HG03565 (cell line): Measurements from ENCODE around the gene GCGR.

Experiments used
- ATAC-seq: cut with Tn5 transposase; IDR thresholded peaks from one replicate; pipeline ENCODE4 v1.9.1; 2021; ENCODE audit warnings: mild to moderate bottlenecking, moderate library complexity; ENCODE audit not compliant: unreplicated experiment

GCGR gene

DNA sequence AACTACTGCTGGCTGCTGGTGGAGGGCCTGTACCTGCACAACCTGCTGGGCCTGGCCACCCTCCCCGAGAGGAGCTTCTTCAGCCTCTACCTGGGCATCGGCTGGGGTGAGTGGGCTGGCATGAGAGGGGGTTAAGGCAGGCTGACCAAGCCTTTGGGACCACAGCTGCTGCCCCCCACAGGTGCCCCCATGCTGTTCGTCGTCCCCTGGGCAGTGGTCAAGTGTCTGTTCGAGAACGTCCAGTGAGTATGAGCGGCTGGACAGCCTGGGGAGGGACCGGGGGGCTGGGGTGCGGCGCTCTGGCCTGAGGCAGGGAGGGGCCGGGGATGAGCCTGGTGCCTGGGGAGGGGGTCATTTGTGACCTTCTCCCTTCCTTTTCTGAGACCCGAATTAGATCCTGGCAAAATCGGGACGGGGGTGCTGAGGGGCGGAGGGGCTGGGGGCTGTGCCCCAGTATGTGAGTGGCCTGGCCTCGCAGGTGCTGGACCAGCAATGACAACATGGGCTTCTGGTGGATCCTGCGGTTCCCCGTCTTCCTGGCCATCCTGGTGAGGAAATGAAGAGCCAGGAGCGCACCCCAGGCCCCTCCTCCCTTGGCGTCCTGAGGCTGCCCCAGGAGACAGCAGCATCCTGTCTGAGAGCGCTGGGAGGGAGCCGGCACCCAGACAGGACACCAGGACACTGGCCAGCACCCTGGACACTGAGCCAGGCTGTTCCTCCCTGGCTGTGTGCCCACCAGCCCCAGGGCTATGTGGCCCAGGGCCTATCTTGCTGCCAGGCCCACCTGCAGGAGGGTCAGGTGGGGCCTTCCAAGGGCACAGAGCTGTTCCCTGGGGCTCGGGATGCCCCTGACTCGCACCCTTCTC is 8.0 kb downstream of the GCGR start:
- no peak for ATAC-seq

DNA sequence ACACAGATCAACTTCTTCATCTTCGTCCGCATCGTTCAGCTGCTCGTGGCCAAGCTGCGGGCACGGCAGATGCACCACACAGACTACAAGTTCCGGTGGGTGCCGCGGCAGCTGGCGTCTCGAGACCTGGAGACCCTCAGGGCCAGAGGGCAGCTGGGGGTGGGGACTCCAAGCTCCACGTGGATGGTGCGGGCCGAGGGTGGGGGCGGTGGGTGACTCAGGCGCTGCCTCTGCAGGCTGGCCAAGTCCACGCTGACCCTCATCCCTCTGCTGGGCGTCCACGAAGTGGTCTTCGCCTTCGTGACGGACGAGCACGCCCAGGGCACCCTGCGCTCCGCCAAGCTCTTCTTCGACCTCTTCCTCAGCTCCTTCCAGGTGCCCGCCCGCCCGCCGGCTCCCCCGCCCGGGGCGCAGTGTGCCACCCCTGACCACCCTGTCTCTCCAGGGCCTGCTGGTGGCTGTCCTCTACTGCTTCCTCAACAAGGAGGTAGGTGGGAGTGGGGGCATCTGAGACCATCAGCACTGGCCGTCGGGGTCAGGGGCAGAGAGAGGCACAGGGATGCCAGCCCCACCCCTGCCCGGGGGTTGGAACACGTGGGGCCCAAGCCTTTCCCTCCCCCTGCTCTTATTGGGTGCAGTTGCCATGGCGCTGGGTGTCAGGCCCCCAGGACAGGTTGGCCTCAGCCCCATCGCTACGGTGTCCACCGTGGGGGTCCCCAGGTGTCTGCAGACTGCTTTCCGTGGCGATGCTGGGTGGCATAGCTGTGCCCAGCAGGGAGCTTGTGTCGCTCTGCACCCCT is 8.8 kb downstream of the GCGR start:
- no peak for ATAC-seq

DNA sequence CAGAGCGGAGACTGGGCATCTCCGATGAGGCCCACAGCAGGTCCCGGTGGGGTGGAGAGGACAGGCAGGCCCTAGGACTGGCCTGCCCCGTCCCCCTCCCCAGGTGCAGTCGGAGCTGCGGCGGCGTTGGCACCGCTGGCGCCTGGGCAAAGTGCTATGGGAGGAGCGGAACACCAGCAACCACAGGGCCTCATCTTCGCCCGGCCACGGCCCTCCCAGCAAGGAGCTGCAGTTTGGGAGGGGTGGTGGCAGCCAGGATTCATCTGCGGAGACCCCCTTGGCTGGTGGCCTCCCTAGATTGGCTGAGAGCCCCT is 9.4 kb downstream of the GCGR start:
- no peak for ATAC-seq

- no peak for ATAC-seq
These were observed 10.1 kb downstream of the GCGR start for GRCh38 chr17:81813861-81814683.

GRCh38 chr17:81814748-81815645 is 11.0 kb downstream of the GCGR start:
- ATAC-seq = no peak

DNA sequence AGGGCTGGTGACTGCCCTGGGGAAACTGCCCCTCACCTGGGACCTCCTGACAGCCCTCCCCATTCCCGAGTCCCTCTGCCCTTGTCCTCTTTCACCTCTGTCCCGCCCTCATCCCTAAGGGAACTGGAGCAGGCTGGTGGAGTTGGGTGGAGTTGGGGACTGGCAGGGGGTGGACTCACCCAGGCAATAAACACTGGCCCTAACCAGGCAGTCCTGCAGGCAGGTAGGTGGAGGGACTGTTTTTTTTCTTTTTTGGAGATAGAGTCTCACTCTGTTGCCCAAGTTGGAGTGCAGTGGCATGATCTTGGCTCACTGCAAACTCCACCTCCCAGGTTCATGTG is 11.7 kb downstream of the GCGR start:
- ATAC-seq = no peak

- no peak for ATAC-seq
These were observed 13.8 kb downstream of the GCGR start for GRCh38 chr17:81817758-81818147.

- ATAC-seq = no peak
These were observed 15.8 kb downstream of the GCGR start for GRCh38 chr17:81819708-81820107.

DNA sequence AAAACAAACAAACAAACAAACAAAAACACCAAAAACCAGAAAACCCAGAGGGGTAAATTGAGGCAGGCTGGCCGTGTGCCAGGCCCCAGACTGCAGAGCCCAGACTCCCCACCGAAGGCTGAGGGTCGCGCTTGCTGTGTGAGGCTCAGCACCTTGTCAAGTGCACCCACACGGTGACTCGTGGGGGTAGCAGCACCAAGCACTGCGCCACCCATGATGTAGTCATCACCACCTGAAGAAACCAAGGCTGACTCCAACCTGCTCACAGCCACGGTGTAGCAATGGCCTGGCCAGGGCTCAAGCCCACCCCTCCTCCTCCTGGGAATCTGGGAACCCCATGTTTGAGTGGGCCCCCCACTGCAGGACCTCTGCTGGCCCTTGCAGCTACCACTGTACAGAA is 17.2 kb downstream of the GCGR start:
- ATAC-seq = no peak

DNA sequence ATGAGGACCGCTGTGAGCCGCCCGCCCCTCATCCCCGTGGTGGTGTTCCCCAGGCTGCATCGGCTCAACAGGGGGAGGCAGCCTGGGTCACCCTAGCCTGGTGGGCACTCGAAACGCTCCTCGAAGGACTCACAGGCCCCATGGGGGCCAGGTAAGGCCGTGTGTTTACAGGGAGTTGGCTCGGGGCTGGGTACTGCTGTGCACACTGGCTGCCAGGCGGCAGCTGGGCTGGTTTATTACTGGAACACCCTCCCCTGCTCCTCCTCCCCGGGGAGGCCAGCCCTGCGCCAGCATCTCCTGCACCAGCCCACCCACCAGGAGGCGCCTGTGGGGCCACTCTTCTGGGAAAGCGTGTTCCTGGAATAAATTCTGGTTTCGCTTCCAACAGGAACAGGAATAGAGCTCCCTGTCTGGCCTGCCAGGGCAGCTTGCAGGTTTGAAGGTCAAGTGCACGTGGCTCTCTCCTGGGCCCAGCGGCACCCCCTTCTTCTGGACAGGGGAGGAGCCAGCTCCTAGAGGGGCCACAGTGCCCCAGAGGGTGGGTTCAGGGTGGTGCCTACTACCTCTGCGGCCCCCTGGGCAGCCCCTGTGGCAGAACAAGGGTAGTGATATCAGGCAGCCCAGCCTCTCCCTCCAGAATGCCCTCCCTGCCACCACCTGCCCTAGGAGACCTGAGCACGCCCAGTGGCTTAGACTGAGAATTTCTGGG is 17.8 kb downstream of the GCGR start:
- ATAC-seq = no peak

DNA sequence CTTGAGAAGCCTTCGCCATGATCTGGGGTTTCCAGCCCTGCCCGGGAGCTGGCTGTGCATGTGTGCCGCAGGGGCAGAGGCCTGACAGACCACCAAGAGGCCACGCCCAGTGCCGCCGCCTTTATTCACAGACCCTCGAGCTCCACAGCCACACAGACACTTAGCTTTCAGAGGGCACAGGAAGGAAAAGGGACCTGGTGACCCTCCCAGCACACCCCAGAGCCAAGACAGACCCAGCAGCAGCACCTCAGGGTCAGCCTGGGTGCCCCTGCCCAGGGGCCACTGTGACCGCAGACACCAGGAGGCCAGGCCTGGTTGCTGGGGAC is 18.3 kb downstream of the GCGR start:
- ATAC-seq = no peak

DNA sequence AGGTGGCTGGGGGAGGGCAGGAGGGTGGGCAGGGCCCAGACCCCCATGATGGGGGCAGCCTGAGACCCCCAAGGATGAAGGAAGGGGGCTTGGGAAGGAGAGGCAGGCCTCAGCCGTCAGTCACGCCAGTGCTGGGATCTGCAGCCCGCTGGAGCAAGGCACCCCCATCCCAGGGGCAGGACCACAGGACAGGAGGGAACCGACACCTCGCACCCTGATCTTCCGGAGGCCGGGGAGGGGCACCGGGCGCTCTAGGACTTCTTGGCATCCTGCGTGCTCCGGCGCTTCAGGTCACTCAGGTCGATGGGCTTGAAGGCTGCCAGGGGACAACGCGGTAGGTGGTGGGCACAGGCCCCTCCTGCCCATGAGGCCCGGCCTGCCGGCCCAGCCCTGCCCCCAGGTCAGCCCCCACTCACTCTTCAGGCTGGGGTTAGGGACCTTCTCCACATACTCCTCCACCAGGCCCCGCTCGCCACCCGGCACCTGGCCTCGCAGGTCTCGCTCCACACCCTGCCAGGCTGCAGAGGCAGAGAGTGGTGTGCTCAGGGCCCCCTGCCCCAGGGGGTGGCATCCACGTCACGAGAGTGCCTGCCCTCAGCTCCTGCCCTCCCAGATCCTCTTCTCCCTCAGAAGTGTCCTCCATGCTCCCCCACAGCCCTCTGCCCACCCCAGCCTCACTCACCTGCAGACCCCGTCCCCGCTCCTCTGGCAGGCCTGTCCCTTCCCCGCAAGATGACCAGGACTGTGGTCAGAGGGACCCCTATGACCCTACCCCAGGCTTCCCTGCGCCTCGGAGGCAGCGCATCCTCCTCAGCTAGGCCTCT is 19.3 kb downstream of the GCGR start:
- ATAC-seq = no peak

DNA sequence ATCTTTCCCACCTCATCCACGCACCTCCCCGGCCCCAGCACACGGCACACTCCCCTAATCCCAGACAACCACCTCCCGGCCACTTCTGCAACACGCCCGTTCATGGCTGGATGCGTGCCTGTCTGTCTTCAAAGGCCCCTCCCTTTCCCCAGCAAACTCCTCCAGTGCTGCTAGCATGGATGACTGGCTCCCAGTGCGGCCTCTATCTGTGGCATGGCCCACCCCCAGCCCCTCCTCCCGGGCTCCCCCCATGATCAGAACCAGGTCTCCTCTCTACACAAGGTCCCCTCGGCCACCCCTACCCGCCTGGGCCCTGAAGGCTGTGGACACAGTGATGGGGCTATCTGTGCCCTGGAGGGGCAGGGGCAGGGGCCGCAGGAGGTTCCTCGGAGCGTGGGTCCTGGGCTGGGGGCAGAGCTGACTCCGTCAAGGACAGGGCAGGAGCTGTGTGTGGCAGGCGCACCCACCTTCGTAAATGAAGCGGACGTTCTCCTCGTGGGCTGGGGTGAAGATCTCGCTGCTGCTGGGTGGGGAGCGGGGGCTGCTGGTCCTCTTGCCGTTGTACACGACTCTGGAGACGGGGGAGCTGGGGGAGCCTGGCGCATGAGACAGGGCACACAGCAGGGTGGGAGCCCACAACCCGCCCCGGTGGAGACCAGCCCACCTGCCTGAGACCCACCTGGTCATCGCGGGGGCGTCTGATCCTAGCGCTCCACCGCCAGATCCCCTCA is 20.0 kb downstream of the GCGR start:
- no peak for ATAC-seq

- no peak for ATAC-seq
These were observed 20.6 kb downstream of the GCGR start for GRCh38 chr17:81824595-81824994.

- ATAC-seq = no peak
These were observed 22.0 kb downstream of the GCGR start for GRCh38 chr17:81825841-81826466.

DNA sequence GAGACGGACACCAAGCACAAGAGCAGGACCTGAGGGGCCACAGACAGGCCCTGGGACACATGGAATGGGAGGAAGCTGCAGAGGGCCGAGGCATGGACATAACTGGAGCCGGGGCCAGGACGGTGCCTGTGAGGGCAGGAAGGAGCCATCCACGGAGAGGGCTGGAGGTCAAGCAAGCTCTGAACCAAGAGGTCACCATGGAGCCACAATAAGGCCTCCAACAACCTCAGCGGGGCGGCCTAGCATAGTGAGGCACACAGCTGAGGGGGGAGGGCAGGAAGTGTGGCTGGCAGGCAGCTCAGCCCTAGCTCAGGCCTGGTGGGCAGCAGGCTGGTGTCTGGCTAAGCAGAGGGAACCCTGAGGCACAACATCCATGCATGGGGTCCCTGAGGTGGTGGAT is 24.7 kb downstream of the GCGR start:
- no peak for ATAC-seq

DNA sequence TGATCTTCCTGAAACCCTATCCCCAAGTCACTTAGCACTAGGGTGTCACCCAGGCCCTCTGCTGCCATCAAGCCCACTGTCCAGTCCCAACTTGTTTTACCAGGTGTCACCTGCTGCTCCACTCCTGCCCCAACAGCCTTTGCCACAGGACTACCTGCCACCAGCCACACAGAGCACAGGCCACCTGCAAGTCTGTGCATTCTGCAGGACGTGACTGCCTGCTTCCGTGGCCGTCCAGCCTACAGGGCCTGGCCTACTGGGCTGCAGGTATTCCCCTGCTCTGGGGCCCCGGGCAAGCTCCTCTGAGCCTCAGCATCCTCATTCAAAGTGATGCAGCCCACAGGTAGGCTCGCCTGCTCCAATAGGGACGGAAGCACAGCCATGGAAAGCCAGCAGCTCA is 25.9 kb downstream of the GCGR start:
- no peak for ATAC-seq

DNA sequence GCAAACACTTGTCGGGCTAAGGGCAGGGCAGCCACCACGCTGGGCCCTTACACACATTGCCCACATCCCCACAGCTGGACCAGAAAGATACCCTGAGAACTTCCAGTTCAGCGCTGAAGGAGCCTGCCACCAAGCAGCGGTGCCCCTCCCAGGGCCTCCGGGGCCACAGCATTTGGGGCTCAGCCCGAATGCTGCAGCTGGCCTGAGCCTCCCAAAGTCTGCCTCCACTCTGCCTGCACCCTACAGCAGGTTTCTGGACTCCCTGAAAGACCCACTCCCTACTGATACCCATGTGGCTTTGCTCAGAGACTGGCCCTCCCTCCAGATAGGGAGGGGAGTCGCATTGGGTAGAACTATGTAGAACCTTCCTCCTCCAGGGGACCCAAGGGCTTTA is 27.6 kb downstream of the GCGR start:
- ATAC-seq = no peak
